ENCODE data around the gene FAM53C. TPM values are rescaled to one million over a fixed set of nuclear protein-coding genes. Genes with fewer than 3 reads are reported as not detected.

The FAM53C gene
- polyA plus RNA-seq, 3 donors = 24.9 to 92.2 (median 28.7) TPM

DNA sequence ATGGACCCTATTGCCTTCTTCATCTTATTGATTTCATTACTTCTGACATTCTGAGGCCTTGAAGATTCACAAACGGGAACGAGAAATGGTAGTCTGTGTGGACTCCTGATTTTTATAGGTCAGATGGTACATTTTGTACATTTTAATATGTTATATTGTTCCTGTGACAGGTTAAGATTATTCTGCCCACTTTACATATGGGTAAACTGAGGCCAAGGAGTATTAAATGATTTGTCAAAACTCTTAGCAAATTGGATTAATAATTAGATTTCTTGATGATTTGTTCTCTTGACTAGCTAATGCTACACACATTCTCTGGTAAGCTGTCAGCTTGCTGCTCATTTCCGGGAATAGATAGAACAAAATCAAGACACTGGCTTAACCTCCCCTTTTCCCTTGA, 1.9 kb downstream of the FAM53C start:
- Mint-ChIP-seq H3K9me3 (no peaks in the 10 kb centered on the region), H3K27ac (peak overlapping the region; percentile 55 to 98 (median 93)), H3K36me3 (peaks cover 29 to 37% of the 10 kb centered on the region in 2 donors), H3K4me1 (peaks cover 48% of the 10 kb centered on the region), H3K4me3 (peak overlapping the region; percentile 81 to 93), H3K27me3 (ENCODE audit: low read depth in 3 of 3) (no peaks in the 10 kb centered on the region)
- H2AFZ ChIP-seq (ENCODE audit: insufficient read depth, low read depth, low read length, poor library complexity, severe bottlenecking) = no peak overlapping the region
- peak overlapping the region in 1 of 2 donors; percentile 98 for H3K27ac ChIP-seq (ENCODE audit: low read depth in 1 of 2, low read length in 2 of 2)
- DNase-seq = no peak
- H3K4me2 ChIP-seq (replicated peaks; ENCODE audit: extremely low read depth, low read length, poor library complexity, severe bottlenecking) = peak overlapping the region; percentile 92
- peaks cover 37 to 44% of the 10 kb centered on the region in 2 donors for H3K4me1 ChIP-seq (ENCODE audit: control insufficient read depth in 1 of 2, insufficient read depth in 2 of 2, low read length in 2 of 2)
- no peaks in the 10 kb centered on the region for H3K9me3 ChIP-seq (replicated peaks in 1 of 2; ENCODE audit: control insufficient read depth in 1 of 2, insufficient read depth in 1 of 2, low read length in 2 of 2)
- peak overlapping the region; percentile 82 for H3K9ac ChIP-seq (ENCODE audit: insufficient read depth, low read length, poor library complexity, severe bottlenecking)
- TF ChIP-seq, protein P1, sequence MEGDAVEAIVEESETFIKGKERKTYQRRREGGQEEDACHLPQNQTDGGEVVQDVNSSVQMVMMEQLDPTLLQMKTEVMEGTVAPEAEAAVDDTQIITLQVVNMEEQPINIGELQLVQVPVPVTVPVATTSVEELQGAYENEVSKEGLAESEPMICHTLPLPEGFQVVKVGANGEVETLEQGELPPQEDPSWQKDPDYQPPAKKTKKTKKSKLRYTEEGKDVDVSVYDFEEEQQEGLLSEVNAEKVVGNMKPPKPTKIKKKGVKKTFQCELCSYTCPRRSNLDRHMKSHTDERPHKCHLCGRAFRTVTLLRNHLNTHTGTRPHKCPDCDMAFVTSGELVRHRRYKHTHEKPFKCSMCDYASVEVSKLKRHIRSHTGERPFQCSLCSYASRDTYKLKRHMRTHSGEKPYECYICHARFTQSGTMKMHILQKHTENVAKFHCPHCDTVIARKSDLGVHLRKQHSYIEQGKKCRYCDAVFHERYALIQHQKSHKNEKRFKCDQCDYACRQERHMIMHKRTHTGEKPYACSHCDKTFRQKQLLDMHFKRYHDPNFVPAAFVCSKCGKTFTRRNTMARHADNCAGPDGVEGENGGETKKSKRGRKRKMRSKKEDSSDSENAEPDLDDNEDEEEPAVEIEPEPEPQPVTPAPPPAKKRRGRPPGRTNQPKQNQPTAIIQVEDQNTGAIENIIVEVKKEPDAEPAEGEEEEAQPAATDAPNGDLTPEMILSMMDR (IDR thresholded peaks at IDR 0.05) = no peak
- H3K79me2 ChIP-seq (ENCODE audit: insufficient read depth, low read length) = peaks cover 51% of the 10 kb centered on the region
- H3K4me3 ChIP-seq (replicated peaks in 1 of 3; ENCODE audit: low read depth in 2 of 3, low read length in 3 of 3) = peak overlapping the region in 2 of 3 experiments; percentile 73 to 90
- H4K20me1 ChIP-seq (ENCODE audit: insufficient read depth, low read length) = peaks cover 56% of the 10 kb centered on the region
- intact Hi-C loops (cut with micrococcal nuclease) = no loop called here
- H3K36me3 ChIP-seq (replicated peaks in 1 of 2; ENCODE audit: control insufficient read depth in 1 of 2, insufficient read depth in 2 of 2, low read length in 2 of 2) = peaks cover 22 to 37% of the 10 kb centered on the region in 2 donors
- H3K27me3 ChIP-seq (ENCODE audit: control insufficient read depth in 2 of 2, insufficient read depth in 2 of 2, low read length in 2 of 2) = no peaks in the 10 kb centered on the region
- no CpG with 5 or more reads among the region's 3 CpGs for WGBS (ENCODE audit: insufficient coverage)

DNA sequence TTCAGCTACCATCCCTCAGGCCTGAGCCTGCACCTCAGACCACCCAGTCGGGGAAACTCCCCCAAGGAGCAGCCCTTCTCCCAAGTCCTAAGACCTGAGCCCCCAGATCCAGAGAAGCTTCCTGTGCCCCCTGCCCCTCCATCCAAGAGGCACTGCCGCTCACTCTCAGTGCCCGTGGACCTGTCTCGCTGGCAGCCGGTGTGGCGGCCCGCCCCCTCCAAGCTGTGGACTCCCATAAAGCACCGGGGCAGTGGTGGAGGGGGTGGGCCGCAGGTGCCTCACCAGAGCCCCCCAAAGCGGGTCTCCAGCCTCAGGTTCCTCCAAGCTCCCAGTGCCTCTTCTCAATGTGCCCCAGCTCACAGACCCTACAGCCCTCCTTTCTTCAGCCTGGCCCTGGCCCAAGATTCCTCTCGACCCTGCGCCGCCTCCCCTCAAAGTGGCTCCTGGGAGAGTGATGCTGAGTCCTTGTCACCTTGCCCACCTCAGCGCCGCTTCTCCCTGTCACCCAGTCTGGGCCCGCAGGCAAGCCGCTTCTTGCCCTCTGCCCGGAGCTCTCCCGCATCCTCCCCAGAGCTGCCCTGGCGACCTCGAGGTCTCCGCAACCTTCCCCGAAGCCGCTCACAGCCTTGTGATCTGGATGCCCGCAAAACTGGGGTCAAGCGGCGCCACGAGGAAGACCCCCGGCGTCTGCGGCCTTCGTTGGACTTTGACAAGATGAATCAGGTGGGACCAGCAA, 7.0 kb downstream of the FAM53C start:
- WGBS (ENCODE audit: insufficient coverage) = 96% methylated on average over 21 of the region's 32 CpGs
- intact Hi-C loops (cut with micrococcal nuclease) = no loop called here
- peak overlapping the region in 2 of 7 donors; percentile 26 to 74 for H3K27ac Mint-ChIP-seq
- H3K4me3 Mint-ChIP-seq = no peak overlapping the region
- peaks cover 62 to 80% of the 10 kb centered on the region in 2 donors for H3K36me3 Mint-ChIP-seq
- H3K9ac ChIP-seq (ENCODE audit: insufficient read depth, low read length, poor library complexity, severe bottlenecking) = no peak overlapping the region
- H3K9me3 Mint-ChIP-seq = peaks cover 0 to 3% (median 0%) of the 10 kb centered on the region in 7 donors
- no peak overlapping the region for H3K4me2 ChIP-seq (replicated peaks; ENCODE audit: extremely low read depth, low read length, poor library complexity, severe bottlenecking)
- H3K79me2 ChIP-seq (ENCODE audit: insufficient read depth, low read length) = peaks cover 31% of the 10 kb centered on the region
- no peak overlapping the region for H3K4me3 ChIP-seq (replicated peaks in 1 of 3; ENCODE audit: low read depth in 2 of 3, low read length in 3 of 3)
- peaks cover 69% of the 10 kb centered on the region for H4K20me1 ChIP-seq (ENCODE audit: insufficient read depth, low read length)
- DNase-seq = no peak
- H3K9me3 ChIP-seq (replicated peaks in 1 of 2; ENCODE audit: control insufficient read depth in 1 of 2, insufficient read depth in 1 of 2, low read length in 2 of 2) = no peaks in the 10 kb centered on the region
- no peaks in the 10 kb centered on the region for H3K27me3 Mint-ChIP-seq (ENCODE audit: low read depth in 3 of 3)
- no peak overlapping the region for H3K27ac ChIP-seq (ENCODE audit: low read depth in 1 of 2, low read length in 2 of 2)
- H2AFZ ChIP-seq (ENCODE audit: insufficient read depth, low read depth, low read length, poor library complexity, severe bottlenecking) = no peak overlapping the region
- peaks cover 65 to 83% of the 10 kb centered on the region in 2 donors for H3K36me3 ChIP-seq (replicated peaks in 1 of 2; ENCODE audit: control insufficient read depth in 1 of 2, insufficient read depth in 2 of 2, low read length in 2 of 2)
- peaks cover 30% of the 10 kb centered on the region for H3K4me1 Mint-ChIP-seq
- no peaks in the 10 kb centered on the region for H3K27me3 ChIP-seq (ENCODE audit: control insufficient read depth in 2 of 2, insufficient read depth in 2 of 2, low read length in 2 of 2)
- H3K4me1 ChIP-seq (ENCODE audit: control insufficient read depth in 1 of 2, insufficient read depth in 2 of 2, low read length in 2 of 2) = peaks cover 16 to 20% of the 10 kb centered on the region in 2 donors
- TF ChIP-seq, protein P1 (IDR thresholded peaks at IDR 0.05) = no peak

Data from CD14-positive monocyte (primary cell).